ENCODE measurements around the gene SLCO1A2. TPM values are rescaled to one million over a fixed set of nuclear protein-coding genes. Genes with fewer than 3 reads are reported as not detected.

The SLCO1A2 gene
- total and polyA plus RNA-seq, 2 of the 4 experiments (the other 2 are of a cell fraction) = not detected

GRCh38 chr12:21337959-21338744 lies 3.4 kb upstream of the SLCO1A2 start:
- Histone ChIP-seq H4K8ac (ENCODE audit: low read depth in 2 of 2, low read length in 2 of 2) (no peak overlapping the region), H4K91ac (ENCODE audit: insufficient read depth, low read depth, low read length) (no peak overlapping the region), H3K56ac (ENCODE audit: extremely low read depth, insufficient read depth, low read length) (no peak overlapping the region), H2BK15ac (ENCODE audit: low read depth, low read length) (no peak overlapping the region), H3K9ac (ENCODE audit: low read depth, low read length) (no peak overlapping the region), H3K4me3 (ENCODE audit: insufficient read depth, low read depth, low read length) (no peak overlapping the region), H2AK9ac (replicated peaks; ENCODE audit: low read depth, low read length, poor library complexity) (no peak overlapping the region), H4K20me1 (ENCODE audit: insufficient read depth, low read length) (no peaks in the 10 kb centered on the region), H3K18ac (ENCODE audit: low read depth, low read length) (no peak overlapping the region), H3K9me1 (ENCODE audit: insufficient read depth, low read length) (no peaks in the 10 kb centered on the region), H4K5ac (ENCODE audit: low read depth, low read length) (no peak overlapping the region), H2BK5ac (ENCODE audit: low read depth, low read length, poor library complexity, severe bottlenecking) (no peak overlapping the region), H3K4me1 (ENCODE audit: control insufficient read depth, insufficient read depth, low read length) (no peaks in the 10 kb centered on the region), H3K27me3 (ENCODE audit: control insufficient read depth, insufficient read depth, low read length) (no peaks in the 10 kb centered on the region), H3K23ac (ENCODE audit: low read depth, low read length) (no peak overlapping the region), H2BK20ac (ENCODE audit: low read depth, low read length) (no peak overlapping the region), H3K27ac (ENCODE audit: insufficient read depth, low read length) (no peak overlapping the region), H3K4me2 (ENCODE audit: low read depth, low read length) (no peak overlapping the region), H3K36me3 (ENCODE audit: control insufficient read depth, insufficient read depth, low read length) (no peaks in the 10 kb centered on the region), H2BK120ac (ENCODE audit: low read depth, low read length) (no peak overlapping the region), H3K79me1 (ENCODE audit: low read depth in 1 of 2, low read length in 2 of 2) (no peaks in the 10 kb centered on the region), H2AFZ (replicated peaks; ENCODE audit: low read length, poor library complexity) (no peak overlapping the region), H2AK5ac (ENCODE audit: low read depth, low read length) (no peak overlapping the region), H3K4ac (ENCODE audit: low read depth, low read length) (no peak overlapping the region), H3K14ac (replicated peaks; ENCODE audit: low read depth, low read length) (no peak overlapping the region), H3K9me3 (ENCODE audit: control insufficient read depth, insufficient read depth, low read length) (0 out of 2 replicates have a peak, but pooled peaks cover 2% of the 10 kb centered on the region)
- no peak for DNase-seq
- ATAC-seq (ENCODE audit: low read depth) = no peak
- intact Hi-C loops (cut with micrococcal nuclease) (no loop called here), in situ Hi-C loops (cut with MboI; ENCODE audit: low sequenced_read_pairs) (no loop called here), dilution Hi-C loops (cut with HindIII; ENCODE audit: low sequenced_read_pairs, unreplicated experiment) (no loop called here)
- ChIA-PET POLR2A (ENCODE audit: unreplicated experiment) (no interaction called here), CTCF (no interaction called here)
- no TSS peak for BruUV-seq (replicated peaks)
- TF ChIP-seq CEBPB (IDR thresholded peaks at IDR 0.05; ENCODE audit: low read depth, low read length) (no peak), CHD1 (IDR thresholded peaks at IDR 0.05; ENCODE audit: low read depth, low read length) (no peak), MXI1 (IDR thresholded peaks at IDR 0.05; ENCODE audit: borderline replicate concordance, low read depth, low read length) (no peak), FOS (IDR thresholded peaks at IDR 0.05; ENCODE audit: low read depth, low read length) (no peak), BHLHE40 (IDR thresholded peaks at IDR 0.05; ENCODE audit: low read depth, low read length) (no peak), ELK1 (IDR thresholded peaks at IDR 0.05; ENCODE audit: borderline replicate concordance, low read depth, low read length) (no peak), POLR2A (IDR thresholded peaks at IDR 0.05; ENCODE audit: low read depth, low read length) (no peak), NFE2L2 (IDR thresholded peaks at IDR 0.05; ENCODE audit: low read depth, low read length) (no peak), RAD21 (IDR thresholded peaks at IDR 0.05; ENCODE audit: low read length) (no peak), USF2 (IDR thresholded peaks at IDR 0.05; ENCODE audit: low read depth, low read length) (no peak), MAZ (IDR thresholded peaks at IDR 0.05; ENCODE audit: borderline replicate concordance, low read depth, low read length) (no peak), RCOR1 (IDR thresholded peaks at IDR 0.05; ENCODE audit: insufficient replicate concordance, low read length) (no peak), CTCF (conservative IDR thresholded peaks at IDR 0.05; ENCODE audit: low read depth, low read length) (no peak), SMC3 (IDR thresholded peaks at IDR 0.05; ENCODE audit: low read depth, low read length) (no peak), RFX5 (IDR thresholded peaks at IDR 0.05; ENCODE audit: low read depth, low read length) (no peak), MAFK (IDR thresholded peaks at IDR 0.05; ENCODE audit: low read depth, low read length) (no peak)
- 53% methylated on average over 2 of the region's 6 CpGs; no CpG with 5 or more reads in 1 of the 2 experiments for WGBS, 2 experiments (ENCODE audit: extremely low coverage in 2 of 2, insufficient read length in 1 of 2)
